Measurements from ENCODE around the gene TKTL1.
"Not testable (repeated sequence)": the region's sequence is repeated elsewhere in the genome, so short reads cannot be mapped to it uniquely, and the experiment has no call there.

The TKTL1 gene

GRCh38 chrX:154309041-154309775, 13.6 kb downstream of the TKTL1 start:
- no peak for DNase-seq

GRCh38 chrX:154310616-154311536, 15.3 kb downstream of the TKTL1 start:
- no peak for DNase-seq

GRCh38 chrX:154312116-154312515, 16.5 kb downstream of the TKTL1 start:
- no peak for DNase-seq

- DNase-seq, result no peak
Observed at GRCh38 chrX:154313147-154313546, 17.6 kb downstream of the TKTL1 start.

GRCh38 chrX:154315416-154315815, 19.8 kb downstream of the TKTL1 start:
- DNase-seq, result no peak

GRCh38 chrX:154317391-154317995, 21.9 kb downstream of the TKTL1 start:
- DNase-seq, result no peak

- no peak for DNase-seq
Observed at GRCh38 chrX:154320406-154320805, 24.8 kb downstream of the TKTL1 start.

- no peak for DNase-seq
Observed at GRCh38 chrX:154321152-154321551, 25.6 kb downstream of the TKTL1 start.

- no peak for DNase-seq
Observed at GRCh38 chrX:154321594-154321993, 26.0 kb downstream of the TKTL1 start.

GRCh38 chrX:154322890-154323289, 27.3 kb downstream of the TKTL1 start:
- no peak for DNase-seq

- no peak for DNase-seq
Observed at GRCh38 chrX:154323537-154323936, 27.9 kb downstream of the TKTL1 start.

GRCh38 chrX:154325541-154325940, 29.9 kb downstream of the TKTL1 start:
- DNase-seq, result peak in 1 of 2 experiments; percentile 5

- DNase-seq, result no peak
Observed at GRCh38 chrX:154327038-154327820, 31.6 kb downstream of the TKTL1 start.

GRCh38 chrX:154328646-154329045, 33.1 kb downstream of the TKTL1 start:
- no peak for DNase-seq

GRCh38 chrX:154329294-154329693, 33.7 kb downstream of the TKTL1 start:
- DNase-seq, result no peak

- no peak for DNase-seq
Observed at GRCh38 chrX:154332561-154332960, 37.0 kb downstream of the TKTL1 start.

GRCh38 chrX:154333116-154333515, 37.5 kb downstream of the TKTL1 start:
- no peak for DNase-seq

- DNase-seq, result no peak
Observed at GRCh38 chrX:154333837-154334271, 38.3 kb downstream of the TKTL1 start.

GRCh38 chrX:154334496-154334895, 38.9 kb downstream of the TKTL1 start:
- no peak for DNase-seq

- not testable (repeated sequence) for DNase-seq
Observed at GRCh38 chrX:154341399-154342298, 46.1 kb downstream of the TKTL1 start.

- DNase-seq, result not testable (repeated sequence)
Observed at GRCh38 chrX:154343063-154343462, 47.5 kb downstream of the TKTL1 start.

- not testable (repeated sequence) for DNase-seq
Observed at GRCh38 chrX:154343620-154344019, 48.0 kb downstream of the TKTL1 start.
